Keratinocyte (primary cell): Measurements from ENCODE around the gene TRIM39.

Experiments used
- EZH2 ChIP-seq: IDR thresholded peaks from one replicate; pipeline ENCODE4 v1.6.1; 2012; ENCODE audit warnings: inconsistent platforms, mild to moderate bottlenecking, low read length, moderate library complexity
- TF ChIP-seq, protein P1 (sequence below), 3 experiments: IDR thresholded peaks in 1 of 3; conservative IDR thresholded peaks in 1 of 3; optimal IDR thresholded peaks in 1 of 3; 2 replicates in 2 of 3; 3 replicates in 1 of 3; pipeline versions ENCODE3 to v1.5.1; 2011; ENCODE audit warnings: low read length in 3 of 3, mild to moderate bottlenecking in 3 of 3, moderate library complexity in 2 of 3, control low read depth in 1 of 3, inconsistent platforms in 1 of 3; ENCODE audit not compliant: insufficient read depth in 2 of 3; ENCODE audit errors: extremely low read depth in 1 of 3

DNA sequence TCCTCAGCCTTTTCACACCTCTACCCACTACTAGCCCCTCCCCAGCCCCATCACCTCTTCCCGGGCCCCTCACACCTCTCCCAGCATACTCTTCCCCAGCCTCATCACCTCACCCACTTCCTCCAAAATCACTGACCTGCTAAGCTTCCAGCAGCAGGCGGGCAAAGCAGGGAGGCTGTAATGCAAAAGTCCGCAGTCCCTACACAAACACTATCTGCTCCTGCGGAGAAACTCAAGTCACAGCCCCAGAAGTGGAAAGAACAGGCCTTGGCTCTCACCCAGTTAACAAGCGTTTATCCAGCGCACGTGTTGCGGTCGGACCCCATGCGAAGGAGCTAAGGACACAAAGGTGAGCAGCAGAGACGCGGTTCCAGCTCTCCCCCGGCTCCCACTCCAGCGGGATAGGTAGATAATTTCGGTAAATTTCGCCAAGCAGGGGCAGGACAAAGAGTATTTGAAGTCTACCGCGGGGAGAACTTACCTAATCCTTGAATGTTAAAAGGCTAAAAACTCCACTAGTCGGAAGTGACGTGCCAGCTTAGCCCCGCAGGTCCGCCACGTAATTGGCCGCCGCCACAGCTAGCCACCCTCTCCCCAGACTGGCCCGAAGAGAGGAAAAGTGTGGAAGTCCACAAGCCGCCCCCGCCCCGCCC is 728 bp upstream of the TRIM39 start:
- TF ChIP-seq, protein P1, sequence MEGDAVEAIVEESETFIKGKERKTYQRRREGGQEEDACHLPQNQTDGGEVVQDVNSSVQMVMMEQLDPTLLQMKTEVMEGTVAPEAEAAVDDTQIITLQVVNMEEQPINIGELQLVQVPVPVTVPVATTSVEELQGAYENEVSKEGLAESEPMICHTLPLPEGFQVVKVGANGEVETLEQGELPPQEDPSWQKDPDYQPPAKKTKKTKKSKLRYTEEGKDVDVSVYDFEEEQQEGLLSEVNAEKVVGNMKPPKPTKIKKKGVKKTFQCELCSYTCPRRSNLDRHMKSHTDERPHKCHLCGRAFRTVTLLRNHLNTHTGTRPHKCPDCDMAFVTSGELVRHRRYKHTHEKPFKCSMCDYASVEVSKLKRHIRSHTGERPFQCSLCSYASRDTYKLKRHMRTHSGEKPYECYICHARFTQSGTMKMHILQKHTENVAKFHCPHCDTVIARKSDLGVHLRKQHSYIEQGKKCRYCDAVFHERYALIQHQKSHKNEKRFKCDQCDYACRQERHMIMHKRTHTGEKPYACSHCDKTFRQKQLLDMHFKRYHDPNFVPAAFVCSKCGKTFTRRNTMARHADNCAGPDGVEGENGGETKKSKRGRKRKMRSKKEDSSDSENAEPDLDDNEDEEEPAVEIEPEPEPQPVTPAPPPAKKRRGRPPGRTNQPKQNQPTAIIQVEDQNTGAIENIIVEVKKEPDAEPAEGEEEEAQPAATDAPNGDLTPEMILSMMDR (optimal IDR thresholded peaks at IDR 0.05 in 1 of 3, IDR thresholded peaks at IDR 0.05 in 1 of 3, conservative IDR thresholded peaks at IDR 0.05 in 1 of 3; ENCODE audit: extremely low read depth in 1 of 3, insufficient read depth in 2 of 3, low read length in 3 of 3), result no peak
- TF ChIP-seq EZH2, result no peak
